GM23338 (cell line): ENCODE measurements around the gene TTPAL. TPM values are rescaled to one million over a fixed set of nuclear protein-coding genes. Genes with fewer than 3 reads are reported as not detected.

Source experiments
- ATAC-seq: fragments of 200-7000 bp; cut with Tn5 transposase; 3 replicates; pipeline ENCODE4 v1.9.1; 2020
- DNase-seq: peaks from one replicate; pipeline ENCODE4 v3.0.0-alpha.2; 2015; ENCODE audit warnings: low spot score
- H2AFZ ChIP-seq: fragments of 200-600 bp; sonication (generic); 2 replicates; pipeline ENCODE4 v1.8.0; 2016; ENCODE audit warnings: antibody characterized with exemption, mild to moderate bottlenecking, moderate library complexity
- H3F3A ChIP-seq: fragments of 200-600 bp; sonication (generic); replicated peaks from 2 replicates; pipeline ENCODE4 v1.8.0; 2017; ENCODE audit warnings: antibody characterized with exemption, mixed run types, low read depth
- H3K27ac ChIP-seq: fragments of 200-600 bp; sonication (generic); 2 replicates; pipeline ENCODE4 v1.6.1; 2016; ENCODE audit warnings: low read depth
- H3K27me3 ChIP-seq: fragments of 200-600 bp; sonication (generic); 2 replicates; pipeline ENCODE4 v1.8.0; 2016; ENCODE audit warnings: mild to moderate bottlenecking, mixed run types, moderate library complexity; ENCODE audit not compliant: insufficient read depth
- H3K36me3 ChIP-seq: fragments of 200-600 bp; sonication (generic); 2 replicates; pipeline ENCODE4 v1.8.0; 2016; ENCODE audit warnings: mild to moderate bottlenecking; ENCODE audit not compliant: insufficient read depth
- H3K4me1 ChIP-seq: fragments of 200-600 bp; sonication (generic); 2 replicates; pipeline ENCODE4 v1.8.0; 2016; ENCODE audit warnings: mild to moderate bottlenecking, moderate library complexity; ENCODE audit not compliant: insufficient read depth
- H3K4me2 ChIP-seq: fragments of 200-600 bp; sonication (generic); 2 replicates; pipeline ENCODE4 v1.7.1; 2017; ENCODE audit warnings: mixed run types
- H3K4me3 ChIP-seq: fragments of 200-600 bp; sonication (generic); 2 replicates; pipeline ENCODE4 v1.6.1; 2016; ENCODE audit warnings: mixed run types
- H3K79me2 ChIP-seq: fragments of 200-600 bp; sonication (generic); replicated peaks from 2 replicates; pipeline ENCODE4 v1.8.0; 2017; ENCODE audit warnings: mild to moderate bottlenecking; ENCODE audit not compliant: insufficient read depth
- H3K9me2 ChIP-seq: fragments of 200-600 bp; sonication (generic); 2 replicates; pipeline ENCODE4 v1.8.0; 2017; ENCODE audit not compliant: insufficient read depth
- H4K20me1 ChIP-seq: fragments of 200-600 bp; sonication (generic); replicated peaks from 2 replicates; pipeline ENCODE4 v1.8.0; 2017; ENCODE audit warnings: mild to moderate bottlenecking; ENCODE audit not compliant: insufficient read depth
- H3K27ac Mint-ChIP-seq: 2 replicates; pipeline ENCODE4 v1.8.0; 2020; ENCODE audit warnings: inconsistent platforms, mild to moderate bottlenecking, moderate library complexity, mixed read lengths
- H3K27me3 Mint-ChIP-seq: 3 replicates; pipeline ENCODE4 v1.8.0; 2022; ENCODE audit warnings: low read depth, mild to moderate bottlenecking, moderate library complexity, mixed read lengths, inconsistent platforms; ENCODE audit not compliant: insufficient read depth, poor library complexity
- H3K36me3 Mint-ChIP-seq: 3 replicates; pipeline ENCODE4 v1.8.0; 2021; ENCODE audit warnings: low read depth, mild to moderate bottlenecking, inconsistent platforms, moderate library complexity, mixed read lengths
- H3K4me1 Mint-ChIP-seq: 3 replicates; pipeline ENCODE4 v1.8.0; 2020; ENCODE audit warnings: mild to moderate bottlenecking, inconsistent platforms, mixed read lengths
- H3K4me3 Mint-ChIP-seq: 3 replicates; pipeline ENCODE4 v1.8.0; 2021; ENCODE audit warnings: moderate library complexity, mild to moderate bottlenecking, inconsistent platforms, mixed read lengths
- H3K9me3 Mint-ChIP-seq: 3 replicates; pipeline ENCODE4 v1.8.0; 2020; ENCODE audit warnings: moderate library complexity, mild to moderate bottlenecking, inconsistent platforms, mixed read lengths
- CREB1 ChIP-seq: fragments of 250-450 bp; sonication (Bioruptor Pico); IDR thresholded peaks from 2 replicates; pipeline ENCODE4 v1.5.0; 2020; ENCODE audit warnings: low read depth, mild to moderate bottlenecking, moderate library complexity
- CTCF ChIP-seq, 2 experiments: fragments of 200-600 bp in 1 of 2; sonication (generic) in 1 of 2; conservative IDR thresholded peaks; 2 replicates each; pipeline versions ENCODE4 v1.5.1 to v1.6.1; 2016 to 2017; ENCODE audit warnings: antibody characterized with exemption in 2 of 2, low read depth in 2 of 2, mild to moderate bottlenecking in 2 of 2, moderate library complexity in 1 of 2
- ETS1 ChIP-seq: IDR thresholded peaks from 2 replicates; pipeline ENCODE4 v1.6.1; 2016; ENCODE audit warnings: antibody characterized with exemption
- EZH2 ChIP-seq: fragments of 200-600 bp; sonication (generic); IDR thresholded peaks from one replicate; pipeline ENCODE4 v1.8.0; 2017; ENCODE audit warnings: antibody characterized with exemption, mild to moderate bottlenecking, low read depth; ENCODE audit not compliant: unreplicated experiment
- EZH2phosphoT487 ChIP-seq: fragments of 200-600 bp; sonication (generic); IDR thresholded peaks from one replicate; pipeline ENCODE4 v1.8.1; 2018; ENCODE audit warnings: antibody characterized with exemption; ENCODE audit not compliant: unreplicated experiment
- JUNB ChIP-seq: IDR thresholded peaks from one replicate; pipeline ENCODE4 v1.6.1; 2016; ENCODE audit warnings: antibody characterized with exemption; ENCODE audit not compliant: unreplicated experiment
- NANOG ChIP-seq: IDR thresholded peaks from 2 replicates; pipeline ENCODE4 v1.6.1; 2016; ENCODE audit warnings: antibody characterized with exemption, borderline replicate concordance
- POLR2AphosphoS5 ChIP-seq: IDR thresholded peaks from 2 replicates; pipeline ENCODE4 v1.6.1; 2016; ENCODE audit warnings: antibody characterized with exemption, low read depth
- REST ChIP-seq: IDR thresholded peaks from one replicate; pipeline ENCODE4 v1.6.1; 2018; ENCODE audit warnings: antibody characterized with exemption; ENCODE audit not compliant: unreplicated experiment
- STAT1 ChIP-seq: IDR thresholded peaks from one replicate; pipeline ENCODE4 v1.6.1; 2016; ENCODE audit warnings: antibody characterized with exemption; ENCODE audit not compliant: unreplicated experiment
- ZNF114 ChIP-seq: fragments of 250-450 bp; sonication (Bioruptor Pico); IDR thresholded peaks from 2 replicates; pipeline ENCODE4 v1.5.0; 2020; ENCODE audit warnings: mild to moderate bottlenecking, moderate library complexity
- ZNF331 ChIP-seq: fragments of 250-450 bp; sonication (Bioruptor Pico); IDR thresholded peaks from 2 replicates; pipeline ENCODE4 v1.5.0; 2020; ENCODE audit warnings: low read depth, mild to moderate bottlenecking, moderate library complexity
- ZNF462 ChIP-seq: fragments of 250-450 bp; sonication (Bioruptor Pico); IDR thresholded peaks from 2 replicates; pipeline ENCODE4 v1.5.0; 2020; ENCODE audit warnings: mild to moderate bottlenecking, moderate library complexity
- polyA plus RNA-seq: library from polyadenylated mRNA; unstranded; fragments of >200 nt; fragmentation: Nextera tagmentation; extraction: Ambion mirVana; gene quantifications from 2 replicates; pipeline ENCODE4 v1.2.1, GENCODE V29; 2016
- total RNA-seq: library from RNA; depleted of rRNA; stranded (reverse); fragments of >200 nt; shearing (Covaris generic); gene quantifications from 2 replicates; pipeline ENCODE4 v1.2.3, GENCODE V29; 2014

The TTPAL gene
- total and polyA plus RNA-seq, 2 experiments from 2014 or later, result 3.7 to 10.2 TPM

GRCh38 chr20:44435630-44436335 lies 39.9 kb upstream of the TTPAL start:
- H3K79me2 ChIP-seq, result no peaks in the 10 kb centered on the region
- no peaks in the 10 kb centered on the region for H3K27me3 ChIP-seq
- H3K9me2 ChIP-seq, result no peaks in the 10 kb centered on the region
- no peak for ATAC-seq
- TF ChIP-seq CREB1 (CRISPR knock-in tag) (no peak), STAT1 (no peak), ZNF114 (CRISPR knock-in tag) (no peak), REST (no peak), EZH2phosphoT487 (no peak), EZH2 (no peak), NANOG (no peak), POLR2AphosphoS5 (no peak), JUNB (no peak), ETS1 (no peak), ZNF462 (no peak), CTCF (conservative IDR thresholded peaks at IDR 0.05; ENCODE audit: low read depth in 2 of 2) (no peak), ZNF331 (CRISPR knock-in tag) (no peak)
- H3K36me3 ChIP-seq, result no peaks in the 10 kb centered on the region
- H2AFZ ChIP-seq, result no peak overlapping the region
- H3K27me3 Mint-ChIP-seq, result peaks cover 5% of the 10 kb centered on the region
- 0 out of 2 replicates have a peak, but pooled peaks cover 3% of the 10 kb centered on the region for H3F3A ChIP-seq
- DNase-seq, result no peak
- no peaks in the 10 kb centered on the region for H3K4me1 ChIP-seq
- H3K36me3 Mint-ChIP-seq, result no peaks in the 10 kb centered on the region
- H3K27ac Mint-ChIP-seq, result no peak overlapping the region
- H3K4me2 ChIP-seq, result no peak overlapping the region
- H3K27ac ChIP-seq, result no peak overlapping the region
- H3K4me1 Mint-ChIP-seq, result no peaks in the 10 kb centered on the region
- H4K20me1 ChIP-seq, result no peaks in the 10 kb centered on the region
- H3K9me3 Mint-ChIP-seq, result no peaks in the 10 kb centered on the region; the same call in 2 of the 3 replicates
- no peak overlapping the region for H3K4me3 ChIP-seq
- H3K4me3 Mint-ChIP-seq, result no peak overlapping the region
